Posterior cingulate gyrus (tissue), 11 donors: ENCODE results near the gene ANKRD40.
A peak's percentile ranks its signal among the peaks of the same experiment; 100 is the strongest.
"Not testable (repeated sequence)": the region's sequence is repeated elsewhere in the genome, so short reads cannot be mapped to it uniquely, and the experiment has no call there.

Source experiments
- DNase-seq, 10 donors: peaks; one replicate each; pipeline versions ENCODE4 v3.0.0 to v3.0.0-alpha.2; 2020 to 2021; ENCODE audit warnings: mixed read lengths in 3 of 10
- intact Hi-C: fragments of 100-400 bp; cut with DNase I; formaldehyde crosslinking; loops from one replicate; pipeline ENCODE4 v1.15.1; 2023

ANKRD40 gene

GRCh38 chr17:50687200-50688066, 20.3 kb downstream of the ANKRD40 start:
- DNase-seq = no peak
- intact Hi-C loops = no loop called here

- peak in 1 of 10 donors; percentile 55 for DNase-seq
- intact Hi-C loops = no loop called here
Observed at GRCh38 chr17:50686494-50687199, 21.1 kb downstream of the ANKRD40 start.

- DNase-seq = no peak
- intact Hi-C loops = no loop called here
Observed at GRCh38 chr17:50685691-50686493, 21.8 kb downstream of the ANKRD40 start.

GRCh38 chr17:50685334-50685665, 22.4 kb downstream of the ANKRD40 start:
- intact Hi-C loops = no loop called here
- DNase-seq = no peak

GRCh38 chr17:50684612-50685333, 22.9 kb downstream of the ANKRD40 start:
- intact Hi-C loops = no loop called here
- DNase-seq = peak in 1 of 10 donors; percentile 49

- intact Hi-C loops = no loop called here
- no peak for DNase-seq
Observed at GRCh38 chr17:50684288-50684611, 23.5 kb downstream of the ANKRD40 start.

- DNase-seq = peak in 1 of 10 donors; percentile 73
- intact Hi-C loops = no loop called here
Observed at GRCh38 chr17:50683434-50684287, 24.1 kb downstream of the ANKRD40 start.

- peak in 1 of 10 donors; percentile 14 for DNase-seq
- intact Hi-C loops = no loop called here
Observed at GRCh38 chr17:50682938-50683337, 24.8 kb downstream of the ANKRD40 start.

- intact Hi-C loops = no loop called here
- peak in 1 of 10 donors; percentile 17 for DNase-seq
Observed at GRCh38 chr17:50682441-50682840, 25.3 kb downstream of the ANKRD40 start.

- peak in 7 of 10 donors; percentile 20 to 91 (median 50) for DNase-seq
- intact Hi-C loops = no loop called here
Observed at GRCh38 chr17:50681263-50682200, 26.2 kb downstream of the ANKRD40 start.

GRCh38 chr17:50680543-50681262, 27.0 kb downstream of the ANKRD40 start:
- peak in 2 of 10 donors; percentile 43 to 58 for DNase-seq

GRCh38 chr17:50680126-50680525, 27.6 kb downstream of the ANKRD40 start:
- intact Hi-C loops = no loop called here
- peak in 1 of 10 donors; percentile 32 for DNase-seq

More at GRCh38 chr17:50680543-50681262, 27.0 kb downstream of the ANKRD40 start:
- intact Hi-C loops = not testable (repeated sequence)

- intact Hi-C loops = no loop called here
- DNase-seq = peak in 1 of 10 donors; percentile 79
Observed at GRCh38 chr17:50679008-50679544, 28.6 kb downstream of the ANKRD40 start.

GRCh38 chr17:50677851-50678375, 29.8 kb downstream of the ANKRD40 start:
- DNase-seq = peak in 2 of 10 donors; percentile 40 to 59
- intact Hi-C loops = no loop called here

- intact Hi-C loops = no loop called here
- peak in 2 of 10 donors; percentile 24 to 62 for DNase-seq
Observed at GRCh38 chr17:50676065-50676975, 31.4 kb downstream of the ANKRD40 start.

- peak in 1 of 10 donors; percentile 74 for DNase-seq
- intact Hi-C loops = no loop called here
Observed at GRCh38 chr17:50675627-50676026, 32.1 kb downstream of the ANKRD40 start.
